ENCODE results near the gene KAZN.

KAZN gene

GRCh38 chr1:14648896-14649855 lies 50.7 kb downstream of the KAZN start:
- DNase-seq: no peak

DNA sequence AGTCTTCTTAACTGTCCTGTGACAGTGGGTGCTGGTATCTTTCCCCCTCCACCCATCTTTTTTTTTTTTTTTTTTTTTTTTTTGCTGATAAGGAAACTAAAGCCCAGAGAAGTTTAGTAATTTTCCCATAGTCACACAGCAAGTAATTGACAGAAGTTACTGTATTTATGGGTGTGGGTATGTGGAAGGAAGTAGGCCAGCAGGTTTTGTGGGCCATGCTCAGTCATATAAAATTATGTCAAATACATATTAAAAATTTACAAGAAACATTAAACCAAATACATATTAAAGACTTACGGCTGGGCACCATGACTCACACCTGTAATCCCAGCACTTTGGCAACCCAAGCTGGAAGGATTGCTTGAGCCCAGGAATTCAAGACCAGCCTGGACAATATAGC lies 51.5 kb downstream of the KAZN start:
- DNase-seq: no peak

GRCh38 chr1:14650951-14651350 lies 52.5 kb downstream of the KAZN start:
- no peak for DNase-seq

DNA sequence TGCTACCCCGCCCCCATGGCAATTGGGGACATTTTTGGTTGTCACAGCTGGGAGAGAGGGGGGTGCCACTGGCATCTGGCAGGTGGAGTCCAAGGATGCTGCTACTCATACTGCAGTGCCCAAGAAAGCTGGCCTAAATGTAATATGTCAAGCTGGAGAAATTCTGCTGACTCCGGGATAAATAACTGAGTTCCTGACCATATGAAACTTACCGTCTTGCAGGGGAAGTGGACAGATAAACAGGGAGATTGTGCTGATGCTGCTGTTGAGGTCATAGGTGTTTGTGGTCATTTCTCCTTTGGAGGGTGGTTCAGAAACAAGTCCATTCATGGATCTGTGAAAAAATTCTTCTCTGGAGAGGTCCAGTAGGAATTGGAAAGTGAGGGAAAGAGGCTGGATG lies 54.4 kb downstream of the KAZN start:
- DNase-seq: no peak

- no peak for DNase-seq
Measured at GRCh38 chr1:14653461-14653960, 55.0 kb downstream of the KAZN start.

DNA sequence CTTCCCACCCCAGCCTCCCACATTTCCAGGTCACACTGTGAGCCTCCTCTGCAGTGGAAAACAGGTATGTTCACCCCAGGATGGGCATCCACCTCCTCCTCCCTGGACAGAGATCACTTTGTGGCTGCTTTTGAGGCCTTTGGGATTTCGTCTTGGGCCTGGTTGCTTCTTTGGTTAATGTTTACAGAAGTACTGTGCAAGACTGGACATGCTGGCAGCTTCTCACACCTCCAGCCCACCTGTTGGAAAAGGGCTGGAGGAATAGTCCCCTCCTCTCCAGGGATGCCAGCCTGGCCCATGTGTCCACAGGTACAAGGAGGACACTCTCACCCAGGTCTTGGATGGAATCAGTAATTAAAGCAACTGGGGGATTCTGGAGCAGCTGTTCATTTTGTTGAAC lies 56.1 kb downstream of the KAZN start:
- DNase-seq: no peak

DNA sequence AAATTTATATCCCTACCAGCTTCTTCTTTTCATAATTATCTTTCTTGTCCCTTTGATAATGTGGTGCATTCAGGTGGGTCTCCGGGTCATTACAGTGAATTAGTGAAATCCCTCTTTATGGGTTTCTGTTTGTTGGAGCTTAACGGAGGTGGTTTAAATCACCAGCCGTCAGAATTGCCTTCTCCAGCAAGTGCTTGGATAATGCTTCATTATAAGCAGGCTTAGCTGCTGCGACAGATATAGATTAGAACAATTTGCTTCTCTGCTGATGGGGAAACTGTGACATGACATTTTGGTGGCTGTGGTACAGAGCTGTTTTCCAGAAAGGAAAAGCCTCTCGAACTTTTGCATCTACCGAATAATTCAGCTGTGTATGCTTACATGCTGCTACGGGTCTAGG lies 56.9 kb downstream of the KAZN start:
- DNase-seq: no peak

- DNase-seq: no peak
Measured at GRCh38 chr1:14656384-14656937, 58.0 kb downstream of the KAZN start.

GRCh38 chr1:14658642-14659041 lies 60.2 kb downstream of the KAZN start:
- DNase-seq: no peak

DNA sequence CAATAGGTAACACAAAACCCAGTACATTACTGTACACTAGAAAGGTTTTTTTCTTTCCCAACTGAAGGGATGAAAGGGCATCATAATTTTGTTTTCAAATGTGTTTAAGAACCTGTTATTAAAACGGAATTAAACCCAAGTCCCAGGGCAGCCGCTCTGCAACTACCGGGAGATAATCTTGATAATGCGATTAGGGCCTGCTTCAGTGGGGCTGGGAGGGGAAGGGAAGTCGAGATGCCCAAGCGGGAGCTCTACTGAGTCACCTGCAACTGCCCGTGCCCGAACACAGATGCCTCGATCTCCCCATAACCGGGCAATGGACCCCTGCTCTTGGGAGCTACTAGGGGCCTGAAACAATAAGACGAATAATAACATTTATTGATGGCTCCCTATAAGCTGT lies 61.4 kb downstream of the KAZN start:
- DNase-seq: no peak

DNA sequence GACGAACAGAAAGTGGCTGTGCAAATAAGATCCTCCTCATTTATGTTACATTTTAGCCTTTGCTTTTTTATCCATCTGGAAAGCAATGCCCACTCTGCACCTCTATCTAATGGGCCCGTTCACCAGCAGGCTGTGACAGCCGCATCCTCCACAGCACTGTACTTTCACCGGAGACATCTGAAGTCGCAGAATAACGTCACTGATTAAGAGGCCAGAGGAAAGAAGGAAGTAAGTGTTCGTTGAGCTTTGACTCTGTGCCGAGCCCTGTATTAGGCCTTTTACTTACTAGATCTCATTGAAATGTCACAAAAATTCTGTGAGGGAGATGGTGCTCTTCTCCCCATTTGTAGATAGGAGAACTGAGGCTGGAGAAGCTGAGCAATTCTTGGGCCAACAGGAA lies 62.3 kb downstream of the KAZN start:
- DNase-seq: no peak

DNA sequence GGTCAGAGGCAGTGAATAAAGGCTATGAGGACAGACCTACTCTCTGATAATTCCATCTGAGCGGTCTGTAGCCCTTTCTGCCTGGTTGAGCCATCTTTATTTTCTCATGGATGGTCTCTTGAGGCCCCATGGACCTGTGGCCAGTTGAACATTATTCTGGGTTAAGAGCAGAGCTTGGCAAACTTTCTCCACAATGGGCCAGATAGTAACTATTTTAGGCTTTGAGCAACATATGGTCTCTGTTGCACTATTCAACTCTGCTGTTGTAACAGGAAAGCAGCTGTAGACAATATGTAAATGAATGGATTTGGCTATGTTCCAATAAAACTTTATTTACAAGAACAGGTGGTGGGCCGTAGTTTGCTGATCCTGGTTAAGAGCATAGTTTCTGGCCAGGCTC lies 62.7 kb downstream of the KAZN start:
- DNase-seq: no peak

GRCh38 chr1:14662116-14662515 lies 63.6 kb downstream of the KAZN start:
- no peak for DNase-seq

DNA sequence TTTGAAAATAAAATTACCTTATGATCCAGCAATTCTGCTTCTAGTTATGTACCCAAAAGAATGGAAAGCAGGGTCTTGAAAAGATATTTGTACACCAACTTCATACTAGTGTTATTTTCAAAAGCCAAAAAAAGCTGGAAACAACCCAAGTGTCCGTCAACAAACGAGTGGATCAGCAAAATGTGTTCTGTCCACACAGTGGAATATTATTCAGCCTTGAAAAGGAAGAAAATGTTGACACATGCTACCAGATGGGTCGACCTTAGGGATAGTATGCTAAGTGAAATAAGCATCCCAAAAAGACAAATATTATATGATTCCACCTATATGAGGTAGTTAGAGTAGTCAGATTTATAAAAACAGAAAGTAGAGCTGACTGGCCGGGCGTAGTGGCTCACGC lies 65.3 kb downstream of the KAZN start:
- no peak for DNase-seq

GRCh38 chr1:14666373-14666772 lies 67.9 kb downstream of the KAZN start:
- no peak for DNase-seq

DNA sequence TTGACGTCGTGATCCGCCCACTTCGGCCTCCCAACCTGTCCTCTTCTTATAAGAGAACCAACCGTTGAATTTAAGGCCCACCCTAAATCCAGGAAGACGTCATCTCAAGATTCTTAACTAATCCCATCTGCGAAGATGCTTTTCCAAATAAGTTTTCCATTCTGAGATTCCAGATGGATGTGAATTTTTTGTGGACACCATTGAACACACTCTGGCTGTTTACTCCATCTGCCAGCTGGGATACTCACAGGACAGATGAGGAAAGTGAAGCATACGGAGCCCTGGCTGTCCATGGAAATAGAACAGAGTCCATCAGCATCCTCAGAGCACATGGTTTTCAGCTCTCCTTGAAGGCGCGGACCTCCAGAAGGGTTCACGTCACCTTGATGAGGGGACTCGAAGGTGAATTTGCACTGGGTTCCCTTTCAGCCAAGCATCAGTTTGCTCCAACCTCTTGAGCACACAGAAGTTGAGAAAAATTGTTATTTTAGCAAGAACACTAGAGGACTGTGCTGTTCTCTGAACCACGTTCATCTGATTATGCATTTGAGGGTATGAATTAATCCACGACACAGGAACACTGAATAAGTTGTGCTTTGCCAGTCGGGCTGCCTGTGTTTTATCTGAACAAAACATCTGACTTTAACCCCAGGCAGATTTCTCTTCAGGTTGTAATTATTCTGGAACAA lies 68.6 kb downstream of the KAZN start:
- DNase-seq: no peak

DNA sequence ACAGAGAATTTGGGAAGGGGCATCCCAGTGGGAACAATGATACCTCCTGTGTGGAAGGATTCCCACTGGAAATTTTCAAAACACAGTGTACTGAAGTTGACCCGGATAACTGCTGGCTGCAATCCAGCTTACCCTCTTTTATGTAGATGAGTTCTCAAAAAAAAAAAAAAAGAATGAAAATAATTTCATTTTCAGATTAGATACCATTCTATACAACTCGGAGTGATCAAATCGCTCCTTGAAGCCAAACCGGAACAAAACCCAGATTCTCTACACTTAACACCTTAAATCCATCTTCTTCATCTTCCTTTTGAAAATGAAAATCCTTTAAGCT lies 69.1 kb downstream of the KAZN start:
- DNase-seq: no peak

GRCh38 chr1:14668538-14668937 lies 70.1 kb downstream of the KAZN start:
- DNase-seq: no peak

- no peak for DNase-seq
Measured at GRCh38 chr1:14672005-14672404, 73.5 kb downstream of the KAZN start.

- no peak for DNase-seq
Measured at GRCh38 chr1:14674030-14674429, 75.5 kb downstream of the KAZN start.

DNA sequence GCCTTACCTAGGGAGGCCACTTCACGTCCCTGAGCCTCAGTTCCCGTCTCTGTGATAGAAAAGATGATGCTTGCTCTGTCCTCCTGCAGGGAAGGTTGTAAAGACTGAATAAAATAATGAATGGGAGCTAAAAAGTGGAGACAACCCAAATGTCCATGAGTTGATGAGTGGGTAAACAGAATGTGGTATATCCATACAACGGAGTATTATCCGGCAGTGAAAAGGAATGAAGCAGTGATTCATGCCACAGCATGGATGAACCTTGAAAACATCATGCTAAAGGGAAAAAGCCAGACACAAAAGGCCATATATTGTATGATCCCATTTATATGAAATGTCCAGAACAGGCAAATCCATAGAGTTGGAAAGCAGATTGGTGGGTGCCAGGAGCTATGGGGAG lies 77.9 kb downstream of the KAZN start:
- DNase-seq: no peak

DNA sequence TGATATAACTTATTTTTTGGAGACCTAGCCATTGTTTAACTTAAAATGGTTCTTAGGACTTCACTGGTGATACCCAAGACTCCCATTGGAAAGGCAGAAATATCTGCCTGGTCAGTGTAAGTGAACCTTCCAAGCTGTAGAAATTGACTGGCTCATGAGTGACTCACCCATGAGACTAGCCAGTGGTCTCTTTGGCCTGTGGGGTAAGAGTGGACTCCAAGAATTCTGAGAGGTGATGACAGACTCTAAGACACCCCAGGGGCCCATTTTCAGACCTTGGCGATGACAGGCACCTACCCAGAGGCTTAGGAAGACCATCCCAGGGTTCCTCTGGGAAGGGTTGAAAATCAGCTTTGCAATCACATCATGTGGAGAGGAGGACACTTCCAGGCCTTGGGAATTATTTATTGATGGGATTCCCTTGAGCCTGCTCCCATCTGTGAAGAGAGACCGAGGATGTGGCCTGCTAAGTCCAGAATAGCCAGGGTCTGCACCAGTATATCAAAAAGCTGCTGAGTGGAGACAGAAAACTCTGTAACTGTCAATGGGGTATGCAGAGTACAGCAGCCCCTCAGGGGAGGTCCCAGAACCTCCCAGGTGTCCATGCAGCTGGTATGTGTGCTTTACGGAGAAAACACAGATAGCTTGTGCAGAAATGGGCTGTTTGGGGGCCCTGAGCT lies 78.9 kb downstream of the KAZN start:
- no peak for DNase-seq

GRCh38 chr1:14678011-14678638 lies 79.6 kb downstream of the KAZN start:
- no peak for DNase-seq
